ENCODE measurements around the gene ADCY3.

GRCh38 chr2:24792874-24793760 is 126.9 kb downstream of the ADCY3 start, which contains the start of the genes CENPO and PTRHD1:
- TF ChIP-seq CTCF (optimal IDR thresholded peaks at IDR 0.05 in 1 of 3, IDR thresholded peaks at IDR 0.05 in 1 of 3, conservative IDR thresholded peaks at IDR 0.05 in 1 of 3; ENCODE audit: extremely low read depth in 1 of 3, insufficient read depth in 2 of 3, low read length in 3 of 3) (peak; percentile 56 to 84 (median 67)), EZH2 (IDR thresholded peaks at IDR 0.05; ENCODE audit: low read length) (no peak)

All from keratinocyte (primary cell).